HG03025 (cell line): ENCODE data around the gene B3GNT8.
"Not testable (repeated sequence)": the region's sequence is repeated elsewhere in the genome, so short reads cannot be mapped to it uniquely, and the experiment has no call there.

ENCODE experiments used
- ATAC-seq: cut with Tn5 transposase; IDR thresholded peaks from one replicate; pipeline ENCODE4 v1.9.1; 2021; ENCODE audit warnings: mild to moderate bottlenecking, moderate library complexity; ENCODE audit not compliant: unreplicated experiment, low FRiP score

Gene B3GNT8

GRCh38 chr19:41397086-41398049 lies 29.8 kb downstream of the B3GNT8 start, which contains the start of the genes BCKDHA and EXOSC5:
Gene BCKDHA, plus strand, starts transcription at chr19:41397818. Its CDS starts 10 bp downstream, at chr19:41397828.
Gene EXOSC5, minus strand, starts transcription at chr19:41397359. Its CDS starts 31 bp downstream, at chr19:41397328.
- ATAC-seq: peak; percentile 77

GRCh38 chr19:41395355-41395754 lies 31.8 kb downstream of the B3GNT8 start:
- ATAC-seq: no peak

GRCh38 chr19:41392775-41393174 lies 34.4 kb downstream of the B3GNT8 start:
- no peak for ATAC-seq

GRCh38 chr19:41391618-41392017 lies 35.6 kb downstream of the B3GNT8 start:
- no peak for ATAC-seq

GRCh38 chr19:41386442-41386841 lies 40.7 kb downstream of the B3GNT8 start:
- ATAC-seq: no peak

GRCh38 chr19:41384351-41384750 lies 42.8 kb downstream of the B3GNT8 start:
- ATAC-seq: no peak

GRCh38 chr19:41381536-41381935 lies 45.6 kb downstream of the B3GNT8 start:
- ATAC-seq: not testable (repeated sequence)

GRCh38 chr19:41377977-41378709 lies 49.0 kb downstream of the B3GNT8 start:
- ATAC-seq: no peak

- no peak for ATAC-seq
Measured at GRCh38 chr19:41376998-41377365, 50.2 kb downstream of the B3GNT8 start.

GRCh38 chr19:41376241-41376997 lies 50.8 kb downstream of the B3GNT8 start, which contains the start of gene TMEM91:
Gene TMEM91, plus strand, starts transcription at chr19:41376533. Its CDS starts 1,777 bp downstream, at chr19:41378310.
- no peak for ATAC-seq
